NCI-H345 (cell line): ENCODE results near the gene ETFA.

Source experiments
- DNase-seq: peaks from one replicate; lab custom pipeline; 2025; lab: John Stamatoyannopoulos, UW

The ETFA gene

DNA sequence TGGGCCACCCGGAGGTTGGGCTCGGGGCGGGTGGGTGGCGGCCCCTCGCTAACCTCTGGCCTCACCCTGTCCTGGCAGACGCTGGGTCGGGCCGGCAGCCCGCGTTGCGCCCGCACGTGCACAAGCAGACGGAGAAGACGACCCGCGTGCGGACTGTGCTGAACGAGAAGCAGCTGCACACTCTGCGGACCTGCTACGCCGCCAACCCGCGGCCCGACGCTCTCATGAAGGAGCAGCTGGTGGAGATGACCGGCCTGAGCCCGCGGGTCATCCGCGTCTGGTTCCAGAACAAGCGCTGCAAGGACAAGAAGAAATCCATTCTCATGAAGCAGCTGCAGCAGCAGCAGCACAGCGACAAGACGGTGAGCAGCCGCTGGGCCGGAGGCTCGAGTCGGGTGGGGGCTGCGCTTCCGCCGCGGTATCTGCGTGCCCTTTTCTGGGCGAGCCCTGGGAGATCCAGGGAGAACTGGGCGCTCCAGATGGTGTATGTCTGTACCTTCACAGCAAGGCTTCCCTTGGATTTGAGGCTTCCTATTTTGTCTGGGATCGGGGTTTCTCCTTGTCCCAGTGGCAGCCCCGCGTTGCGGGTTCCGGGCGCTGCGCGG is 29.0 kb upstream of the ETFA start:
- DNase-seq, result peak; percentile 27

DNA sequence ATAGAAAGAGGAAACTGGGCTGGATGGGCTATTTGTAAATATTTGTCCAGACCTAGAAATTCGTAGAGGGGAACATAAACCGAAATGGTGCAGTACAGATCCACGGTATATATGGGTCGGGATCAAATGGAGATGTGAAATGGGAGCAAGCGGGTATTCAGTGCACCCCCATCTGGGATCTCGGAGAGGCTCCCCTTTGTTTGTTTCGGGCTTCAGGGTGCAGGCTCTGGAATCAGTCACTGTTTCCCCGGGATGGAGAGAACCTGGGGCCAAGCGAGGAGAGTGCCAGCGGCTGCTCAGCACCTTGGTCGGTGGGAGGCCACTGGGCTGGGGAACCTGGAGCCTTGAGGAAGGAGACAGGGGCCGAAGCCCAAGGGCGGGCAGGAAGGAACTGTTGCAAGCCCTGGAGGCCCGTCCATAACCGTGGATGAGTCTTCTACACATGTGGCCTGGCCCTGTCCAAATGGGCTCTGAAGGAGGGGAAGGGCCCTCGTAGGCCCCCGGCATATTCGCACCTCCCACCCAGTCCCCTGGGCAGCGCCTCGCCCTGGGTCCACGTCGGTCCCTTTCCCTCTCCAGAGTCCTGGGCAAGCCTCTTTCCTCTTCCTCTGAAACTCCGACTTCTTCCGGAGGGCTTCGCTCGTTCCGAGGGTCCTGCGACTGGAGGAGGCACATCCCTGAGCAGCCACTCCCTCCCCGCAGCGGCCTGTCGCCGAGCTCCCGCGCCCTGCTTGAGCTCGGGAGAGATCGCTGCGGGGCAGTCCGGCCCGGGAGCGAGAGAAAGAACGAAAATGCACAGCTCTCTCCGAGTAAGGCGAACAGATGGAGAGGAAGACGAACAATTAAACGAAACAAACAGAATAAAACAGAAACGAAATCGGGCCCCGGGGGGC is 28.3 kb upstream of the ETFA start:
- DNase-seq, result no peak

DNA sequence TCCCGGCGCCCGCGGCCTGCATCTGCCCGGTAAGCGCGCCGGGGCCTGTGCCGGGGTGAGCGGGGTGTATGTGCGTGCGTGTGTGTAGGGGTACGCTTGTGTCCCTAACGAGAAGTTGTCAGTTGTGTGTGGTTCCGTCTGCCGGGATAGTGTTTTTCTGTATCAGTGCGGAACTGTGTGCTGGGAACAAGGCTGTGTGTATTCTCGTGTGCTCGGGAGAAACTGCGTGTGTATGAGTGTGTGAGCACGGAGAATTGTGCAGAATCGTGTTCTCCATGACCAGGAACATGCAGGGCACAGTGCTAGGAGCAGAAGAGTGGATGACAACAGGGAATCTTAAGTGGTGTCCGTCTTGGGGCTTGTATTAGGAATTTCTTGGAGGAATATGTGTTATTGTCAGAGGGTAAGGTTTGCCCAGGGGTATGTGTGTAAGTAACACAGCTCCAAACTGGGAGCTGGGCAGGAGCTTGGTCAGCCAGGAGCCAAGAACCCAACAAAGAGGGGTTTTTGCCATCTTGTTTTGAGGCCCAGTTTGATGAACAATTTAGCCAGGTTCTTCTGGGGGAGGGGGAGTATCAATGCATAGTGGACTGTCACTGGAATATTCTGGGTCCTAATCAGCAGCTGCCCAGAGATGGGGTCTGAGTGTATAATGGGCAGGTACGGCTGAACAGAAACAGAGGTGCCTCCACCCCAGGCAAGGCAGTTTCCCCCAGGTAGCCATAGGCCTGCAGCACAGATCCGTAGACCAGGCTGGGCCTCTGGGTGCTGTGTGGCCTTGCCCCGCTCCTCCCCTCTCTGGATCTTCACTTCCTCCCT is 27.4 kb upstream of the ETFA start:
- DNase-seq, result no peak

DNA sequence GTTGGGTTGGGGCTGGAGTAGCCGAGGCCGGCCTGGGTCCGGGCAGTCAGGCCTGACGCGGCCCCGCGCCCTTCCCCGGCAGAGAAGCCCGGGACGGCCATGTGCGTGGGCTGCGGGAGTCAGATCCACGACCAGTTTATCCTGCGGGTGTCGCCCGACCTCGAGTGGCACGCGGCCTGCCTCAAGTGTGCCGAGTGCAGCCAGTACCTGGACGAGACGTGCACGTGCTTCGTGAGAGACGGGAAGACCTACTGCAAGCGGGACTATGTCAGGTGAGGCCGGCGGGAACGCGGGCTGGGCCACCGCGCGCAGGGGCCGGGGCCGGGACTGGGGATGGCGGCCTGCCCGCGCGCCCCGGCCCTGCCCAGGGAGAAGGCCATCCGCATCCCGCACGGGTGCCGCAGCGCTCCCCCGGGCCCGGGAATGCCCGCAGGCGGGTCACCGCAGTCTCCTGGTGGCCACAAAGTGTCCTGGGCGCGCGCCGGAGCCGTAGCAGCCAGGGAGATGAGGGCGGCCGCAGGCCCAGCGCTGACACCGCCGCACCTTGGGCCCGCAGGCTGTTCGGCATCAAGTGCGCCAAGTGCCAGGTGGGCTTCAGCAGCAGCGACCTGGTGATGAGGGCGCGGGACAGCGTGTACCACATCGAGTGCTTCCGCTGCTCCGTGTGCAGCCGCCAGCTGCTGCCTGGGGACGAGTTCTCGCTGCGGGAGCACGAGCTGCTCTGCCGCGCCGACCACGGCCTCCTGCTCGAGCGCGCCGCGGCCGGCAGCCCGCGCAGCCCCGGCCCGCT is 26.6 kb upstream of the ETFA start:
- no peak for DNase-seq

DNA sequence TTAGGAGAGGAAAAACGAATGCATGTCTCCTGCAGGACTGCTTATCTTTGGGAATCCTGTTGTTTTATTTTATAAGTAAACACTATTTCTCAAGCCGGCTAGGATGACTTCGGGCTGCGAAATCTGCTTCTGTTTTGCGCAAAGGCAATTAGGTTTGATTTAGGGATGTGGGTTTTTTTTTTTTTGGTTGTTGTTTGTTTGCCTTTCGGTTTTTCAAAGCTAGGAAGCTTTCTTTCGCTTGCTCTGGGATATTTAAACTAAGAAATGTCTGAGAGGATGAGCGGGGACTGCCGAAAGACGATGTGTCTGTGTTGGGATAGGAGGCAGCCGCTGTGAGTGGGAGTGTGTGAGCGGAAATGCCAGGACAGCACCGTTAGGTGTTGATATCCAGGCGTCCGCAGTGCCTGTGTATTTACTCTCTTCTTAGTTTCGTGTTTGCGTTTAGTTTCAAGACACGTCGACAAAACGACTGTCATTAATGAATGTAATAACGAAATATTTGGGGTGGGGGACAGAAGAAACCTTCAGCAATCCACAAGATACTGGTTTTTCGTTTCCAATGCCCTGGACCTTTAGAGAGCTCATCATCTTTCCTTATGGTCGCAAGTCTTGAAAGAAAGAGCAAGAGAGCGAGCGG is 25.9 kb upstream of the ETFA start:
- DNase-seq, result no peak

DNA sequence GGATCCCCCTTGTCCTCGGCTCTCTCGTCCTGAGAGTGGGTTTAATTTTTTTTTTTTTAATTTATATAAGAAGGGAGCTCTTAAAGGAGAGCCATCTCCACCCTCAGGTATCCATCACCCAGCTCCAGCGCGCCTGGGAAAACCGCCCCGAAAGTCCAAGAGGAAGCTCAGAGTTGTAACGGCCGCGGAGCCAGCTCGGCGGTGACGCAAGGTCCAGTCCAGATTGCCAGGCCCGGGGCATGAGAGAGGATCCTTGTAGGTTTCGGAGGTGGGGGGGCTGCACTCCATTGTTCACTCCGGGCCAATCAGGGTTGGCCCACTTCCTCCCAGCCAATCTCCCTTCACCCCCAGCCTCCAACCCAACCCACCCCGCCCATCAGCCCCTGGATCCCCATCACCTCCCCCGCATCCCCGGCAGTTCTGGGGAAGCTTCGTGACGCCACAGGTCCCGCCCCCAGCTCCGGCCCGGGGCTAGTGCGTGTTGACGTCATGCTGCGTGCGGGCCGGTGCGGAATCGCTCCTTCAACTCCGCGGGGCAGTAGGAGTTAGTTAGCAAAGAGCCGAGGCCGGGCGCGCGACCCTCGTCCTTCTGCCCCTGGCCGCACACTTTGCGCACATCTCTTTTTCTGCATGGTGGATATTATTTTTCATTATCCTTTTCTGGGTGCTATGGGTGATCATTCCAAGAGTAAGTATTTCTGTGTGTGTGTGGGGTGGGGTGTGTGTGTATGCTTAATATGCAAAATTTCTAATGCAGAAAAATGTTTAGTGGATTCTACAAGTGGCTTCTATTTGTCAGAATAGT is 25.2 kb upstream of the ETFA start, which contains the start of gene ISL2:
TSS of gene ISL2 (plus strand) at position 520 of the 805 bp plus-strand sequence. CDS start at position 631, 111 bp downstream.
- DNase-seq, result peak; percentile 25

DNA sequence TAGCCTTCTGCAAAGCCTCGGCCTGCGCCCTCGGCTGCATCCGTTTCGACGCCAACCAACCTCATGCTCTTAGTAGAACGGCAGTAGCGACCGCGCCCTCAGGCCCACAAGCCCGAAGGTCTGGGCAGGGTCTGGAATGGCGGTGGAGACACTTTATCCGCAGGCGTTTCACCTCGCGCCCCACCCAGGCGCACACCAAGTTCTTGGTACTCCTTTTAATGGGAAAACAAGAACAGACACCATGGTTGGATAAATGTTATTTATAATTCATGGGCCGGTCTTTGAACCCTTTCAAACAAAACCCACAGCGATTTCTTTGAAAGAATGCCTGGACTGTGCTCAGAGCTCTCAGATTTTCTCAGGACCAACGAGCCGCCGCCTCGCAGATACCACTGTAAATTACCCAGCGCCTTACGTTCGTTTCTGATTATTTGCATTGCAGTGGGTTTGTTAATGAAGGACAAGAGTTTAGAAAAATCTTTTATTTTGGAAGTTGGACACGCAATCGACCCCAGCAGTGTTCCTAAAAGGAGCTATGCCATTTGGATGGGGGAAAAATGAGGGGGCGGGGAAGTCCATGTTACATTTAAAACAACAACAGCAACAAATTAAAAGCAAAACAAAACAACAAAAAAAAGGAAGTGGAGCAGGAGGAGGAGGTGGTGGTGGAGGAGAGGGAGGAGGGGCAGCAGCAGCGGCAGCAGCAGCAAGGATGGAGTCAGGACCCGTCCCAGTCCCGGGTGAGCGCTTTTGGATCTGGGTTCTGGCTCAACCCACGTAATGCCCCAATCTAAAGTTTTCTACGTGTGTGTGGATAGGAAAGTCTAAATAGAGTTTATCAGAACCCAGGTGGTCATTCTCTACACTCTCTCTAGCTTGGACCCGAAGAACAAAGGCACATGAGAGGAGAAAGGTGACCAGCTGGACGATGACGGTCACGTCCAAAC is 24.3 kb upstream of the ETFA start:
- DNase-seq, result no peak

DNA sequence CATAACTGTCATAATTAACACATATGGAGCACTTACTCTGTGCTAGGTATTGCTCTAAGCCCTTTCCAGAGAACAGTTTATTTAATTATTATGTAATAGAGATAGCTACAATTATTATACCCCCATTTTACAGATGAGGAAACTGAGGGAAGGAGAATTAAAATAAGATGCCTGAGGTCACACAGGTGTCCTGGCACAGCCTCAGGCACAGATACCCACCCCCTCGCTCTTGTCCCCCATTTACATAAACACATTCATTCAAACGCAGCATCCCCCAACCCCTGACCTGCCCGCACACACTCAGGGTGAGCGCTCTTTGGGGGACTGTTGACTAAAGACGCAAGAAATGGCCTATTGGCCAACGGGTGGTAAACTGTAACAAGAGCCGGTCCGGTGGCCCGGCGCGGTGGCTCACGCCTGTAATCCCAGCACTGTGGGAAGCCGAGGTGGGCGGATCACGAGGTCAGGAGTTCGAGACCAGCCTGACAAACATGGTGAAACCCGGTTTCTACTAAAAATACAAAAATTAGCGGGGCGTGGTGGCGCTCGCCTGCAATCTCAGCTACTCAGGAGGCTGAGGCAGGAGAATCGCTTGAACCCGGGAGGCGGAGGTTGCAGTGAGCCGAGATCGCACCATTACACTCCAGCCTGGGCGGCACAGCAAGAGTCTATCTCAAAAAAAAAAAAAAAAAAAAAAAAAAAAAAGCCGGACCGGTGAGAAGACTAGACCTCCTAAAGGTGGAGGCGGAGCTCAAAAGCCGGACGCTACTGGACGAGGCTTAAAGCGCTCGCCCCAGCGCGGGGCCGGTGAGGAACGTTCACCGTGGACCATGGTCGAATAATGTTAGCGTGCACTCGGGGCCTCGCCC is 23.4 kb upstream of the ETFA start:
- DNase-seq, result no peak

DNA sequence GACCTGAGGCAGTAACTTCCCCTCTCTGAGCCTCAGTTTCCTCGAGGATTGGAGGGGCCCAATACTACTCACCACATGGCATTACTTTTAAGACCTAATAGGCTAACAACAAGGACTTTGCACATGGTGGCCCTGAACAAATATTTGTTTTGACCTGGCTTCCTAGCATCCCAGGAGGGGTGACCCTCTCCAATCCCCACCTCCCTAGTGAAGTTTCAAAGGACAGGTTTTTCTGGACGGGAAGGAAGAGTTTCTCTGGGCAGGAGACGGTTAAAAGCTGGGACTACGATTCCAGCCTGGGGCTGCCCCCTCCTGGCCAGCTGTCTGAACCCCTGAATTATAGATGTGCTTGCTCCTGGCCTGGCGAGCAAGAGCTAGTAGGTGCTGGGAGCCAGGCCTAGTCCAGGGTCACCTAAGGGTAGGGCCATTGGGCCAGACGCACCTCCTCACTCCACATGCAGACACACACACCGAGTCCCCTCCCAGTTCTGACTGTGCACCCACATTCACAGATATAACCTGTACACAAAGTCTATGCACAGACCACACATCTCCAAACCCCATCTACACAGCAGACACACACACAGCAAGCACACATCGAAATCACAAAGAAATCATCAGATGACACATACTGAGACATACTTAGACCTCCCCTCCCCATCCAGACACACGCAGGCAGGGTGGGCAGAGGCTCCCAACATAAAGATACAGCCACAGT is 22.6 kb upstream of the ETFA start:
- DNase-seq, result no peak

DNA sequence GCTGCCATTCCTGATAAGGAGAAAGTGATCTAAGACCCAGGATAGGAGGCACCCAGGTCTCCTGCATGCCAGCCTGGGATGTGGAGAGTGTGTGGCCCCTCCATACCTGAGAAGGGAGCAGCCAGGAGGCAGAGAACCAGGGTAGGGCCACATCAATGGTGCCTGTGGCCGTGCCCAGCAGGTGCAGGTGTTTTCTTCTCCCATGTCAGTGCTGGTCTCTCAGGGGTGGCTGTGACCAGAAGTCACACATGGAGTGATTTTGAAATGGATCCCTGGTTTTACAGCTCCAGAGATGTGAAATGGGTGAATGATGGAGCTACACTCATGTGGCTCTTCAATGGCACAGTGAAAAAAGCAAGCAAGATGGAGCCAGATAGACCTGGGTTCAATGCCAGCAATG is 22.0 kb upstream of the ETFA start:
- DNase-seq, result no peak

DNA sequence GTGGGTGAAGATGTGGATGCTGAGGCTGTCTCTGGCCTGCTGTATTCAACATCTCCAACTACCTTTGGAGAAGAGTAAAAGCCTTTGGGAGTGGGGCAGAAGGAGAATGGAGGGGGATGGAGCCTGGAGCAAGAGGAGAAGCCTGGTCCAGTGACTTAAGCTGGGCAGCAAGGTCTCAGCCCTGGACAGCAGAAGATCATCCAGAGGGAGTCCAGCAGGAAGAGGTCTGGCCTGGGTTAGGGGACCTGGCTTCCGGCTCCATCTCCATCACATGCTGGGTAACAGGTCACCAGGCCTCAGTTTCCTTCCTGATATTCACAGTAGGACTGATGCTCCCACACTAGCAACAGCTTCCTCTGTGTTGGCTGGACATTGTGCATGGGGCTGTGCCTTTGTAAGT is 21.5 kb upstream of the ETFA start:
- DNase-seq, result no peak

DNA sequence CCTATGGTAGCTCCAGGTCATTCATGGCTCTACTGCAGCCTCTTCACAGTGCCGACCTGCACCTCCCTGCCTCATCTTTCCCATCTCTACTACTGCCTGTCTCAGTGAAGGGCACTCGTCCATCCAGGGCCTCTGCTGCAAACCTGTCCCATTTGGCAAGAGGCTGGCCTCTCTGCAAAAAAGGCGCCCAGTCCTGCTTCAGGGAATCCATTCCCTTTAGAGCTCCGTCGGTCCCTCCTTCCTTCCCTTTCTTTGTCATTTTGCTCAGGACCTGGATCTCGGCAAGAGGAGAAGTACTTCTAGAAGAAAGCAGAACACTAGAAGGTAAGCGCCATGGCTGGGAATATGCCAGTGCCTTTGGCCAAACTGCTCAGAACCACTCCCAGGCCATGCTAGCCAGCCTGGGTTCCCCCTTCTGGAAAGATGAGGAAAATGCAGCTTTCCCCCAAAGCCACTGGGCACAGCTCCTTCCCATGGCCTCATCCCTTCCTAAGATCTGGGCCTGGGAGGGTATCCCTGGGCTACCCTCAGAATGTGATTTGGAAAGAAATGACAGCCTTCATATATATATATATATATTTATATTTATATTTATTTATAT is 18.9 kb upstream of the ETFA start:
- no peak for DNase-seq

DNA sequence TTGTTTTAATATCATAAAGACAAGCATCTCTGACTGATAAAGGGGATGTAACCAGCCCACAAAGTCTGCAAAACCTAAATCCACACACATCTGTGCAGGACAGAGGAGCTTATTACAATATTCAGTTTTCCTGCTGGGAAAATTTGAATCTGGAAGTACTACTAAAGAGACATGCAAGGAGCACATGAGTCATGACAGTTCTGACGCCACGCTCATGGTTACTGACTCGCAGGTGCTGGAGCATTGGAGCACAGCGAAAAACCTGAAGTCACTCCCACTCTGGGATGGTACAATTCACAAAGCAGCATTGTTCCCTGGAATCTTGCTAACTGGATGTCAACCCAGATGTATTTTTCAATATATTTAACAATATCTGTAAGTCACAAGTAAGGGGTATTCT is 17.7 kb upstream of the ETFA start:
- no peak for DNase-seq

DNA sequence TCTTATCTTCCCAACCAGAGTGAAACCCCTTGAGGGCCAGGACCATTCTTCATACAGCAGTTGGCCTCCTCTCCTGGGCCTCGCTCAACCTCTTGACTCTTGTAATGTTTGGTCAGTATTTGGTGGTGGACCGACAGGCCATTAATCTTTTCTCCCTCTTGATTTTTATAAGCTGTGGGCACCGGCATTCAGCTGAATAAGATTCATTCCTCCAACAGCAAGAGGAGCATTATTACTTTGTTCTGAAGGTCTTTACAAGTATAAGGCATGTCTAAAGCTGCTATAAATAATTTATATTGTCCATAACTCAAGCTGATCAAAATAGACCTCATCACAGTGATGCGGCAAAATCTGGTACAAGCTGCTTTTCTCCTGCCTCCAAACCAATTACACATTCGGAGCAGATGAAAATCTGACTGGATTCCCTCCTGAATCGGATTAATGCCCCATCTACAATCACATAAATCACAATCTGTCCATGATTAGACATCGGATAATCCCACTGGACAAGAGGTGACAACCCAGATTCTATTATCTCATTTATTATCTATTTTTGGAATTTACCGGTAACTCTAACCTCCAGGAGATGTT is 16.9 kb upstream of the ETFA start:
- no peak for DNase-seq

DNA sequence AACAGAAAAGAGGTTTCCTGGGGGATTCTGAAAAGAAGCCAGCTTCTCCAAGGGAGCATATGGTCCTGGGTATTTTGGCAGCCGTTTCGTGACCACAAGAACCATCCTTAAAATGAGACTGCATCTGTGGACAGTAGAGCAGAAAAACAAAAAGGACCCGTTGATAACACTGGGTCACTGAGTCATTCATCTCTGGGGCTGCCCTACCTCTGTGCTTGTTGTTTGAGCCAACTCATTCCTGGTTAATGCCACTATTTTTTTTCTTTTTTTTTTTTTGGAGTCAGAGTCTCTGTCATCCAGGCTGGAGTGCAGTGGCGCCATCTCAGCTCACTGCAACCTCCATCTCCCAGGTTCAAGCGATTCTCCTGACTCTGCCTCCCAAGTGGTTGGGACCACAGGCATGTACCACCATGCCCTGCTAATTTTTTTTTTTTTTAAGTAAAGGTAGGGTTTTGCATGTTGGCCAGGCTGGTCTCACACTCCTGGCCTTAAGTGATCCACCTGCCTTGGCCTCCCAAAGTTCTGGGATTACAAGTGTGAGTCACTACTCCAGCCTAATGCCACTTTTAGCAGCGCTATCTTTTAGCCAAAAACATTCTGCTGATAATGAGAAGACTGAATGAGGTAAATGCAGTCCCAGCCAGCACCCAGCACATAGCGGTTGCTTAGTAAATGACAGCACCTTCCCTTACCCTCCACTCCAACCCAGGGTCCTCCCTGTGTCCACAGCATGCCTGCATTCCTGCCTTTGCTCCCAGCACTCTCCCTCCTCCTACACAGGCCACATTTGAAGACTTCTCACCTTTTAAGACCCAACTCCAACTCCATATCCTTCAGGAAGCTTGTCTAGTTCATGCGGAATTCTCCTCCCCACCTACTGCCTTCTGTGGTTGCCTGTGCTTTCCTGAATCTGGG is 16.2 kb upstream of the ETFA start:
- no peak for DNase-seq

DNA sequence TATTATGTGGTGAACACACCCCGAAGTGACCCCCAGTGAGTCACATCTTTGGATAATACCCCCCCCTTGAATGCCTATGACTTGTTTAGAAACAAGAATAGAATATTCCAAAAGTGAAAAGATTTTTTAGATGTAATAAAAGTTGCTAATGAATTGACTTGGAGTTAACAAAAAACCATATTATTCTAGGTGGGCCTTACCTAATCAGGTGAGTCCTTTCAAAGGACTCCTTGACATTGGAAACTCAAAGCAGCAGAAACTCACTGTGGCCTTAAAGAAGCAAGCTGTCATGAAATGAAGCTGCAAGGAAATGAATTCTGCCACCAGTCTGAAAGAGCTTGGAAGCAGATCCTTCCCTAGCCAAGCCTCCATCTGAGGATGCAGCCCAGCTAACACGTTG is 14.4 kb upstream of the ETFA start:
- no peak for DNase-seq
